Activated CD4-positive, alpha-beta T cell treated with anti-CD3 and anti-CD28 coated beads for 24 hours (primary cell): ENCODE data around the gene DERA.
"Not testable (repeated sequence)": the region's sequence is repeated elsewhere in the genome, so short reads cannot be mapped to it uniquely, and the experiment has no call there.

Experiments used
- DNase-seq, 2 donors: peaks; one replicate each; pipeline ENCODE4 v3.0.0-alpha.2; 2020; ENCODE audit warnings: low read depth in 2 of 2

The DERA gene

DNA sequence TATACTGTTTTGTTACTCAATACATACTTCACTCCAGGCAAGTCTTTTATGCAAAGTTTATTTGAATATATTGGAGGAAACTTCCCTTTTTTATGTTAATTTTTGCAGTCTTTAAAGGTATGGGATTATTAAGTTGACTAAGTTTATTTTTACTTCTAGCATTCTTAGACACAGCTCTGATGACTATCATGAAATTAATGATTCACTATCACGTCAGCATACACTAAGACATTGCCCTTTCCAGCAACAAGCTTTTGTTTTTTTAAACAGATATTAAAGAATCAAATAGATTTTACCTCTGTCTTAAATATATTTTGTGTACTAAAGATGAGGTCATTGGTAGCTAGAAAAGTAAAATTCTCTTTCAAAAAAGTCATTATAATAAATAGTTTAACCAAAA lies 52.1 kb downstream of the DERA start:
- DNase-seq: no peak

DNA sequence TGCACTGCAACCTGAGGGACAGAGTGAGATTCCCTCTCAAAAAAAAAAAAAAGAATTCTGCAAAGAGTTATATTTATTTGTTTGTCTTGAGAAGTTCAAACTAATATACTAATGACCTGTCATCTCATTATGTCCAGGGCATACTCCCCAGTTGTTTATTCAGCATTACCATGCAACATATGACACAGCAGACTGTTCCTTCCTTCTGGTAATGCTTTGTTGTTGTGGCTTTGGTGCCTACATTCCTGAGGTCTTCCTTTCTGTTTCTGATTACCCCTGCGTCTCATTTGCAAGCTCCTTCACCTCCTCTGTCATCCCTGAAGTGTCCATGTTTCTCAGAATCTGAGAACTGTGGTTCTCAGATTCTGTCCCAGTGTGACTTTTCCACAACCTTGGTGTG lies 55.3 kb downstream of the DERA start:
- DNase-seq: no peak

DNA sequence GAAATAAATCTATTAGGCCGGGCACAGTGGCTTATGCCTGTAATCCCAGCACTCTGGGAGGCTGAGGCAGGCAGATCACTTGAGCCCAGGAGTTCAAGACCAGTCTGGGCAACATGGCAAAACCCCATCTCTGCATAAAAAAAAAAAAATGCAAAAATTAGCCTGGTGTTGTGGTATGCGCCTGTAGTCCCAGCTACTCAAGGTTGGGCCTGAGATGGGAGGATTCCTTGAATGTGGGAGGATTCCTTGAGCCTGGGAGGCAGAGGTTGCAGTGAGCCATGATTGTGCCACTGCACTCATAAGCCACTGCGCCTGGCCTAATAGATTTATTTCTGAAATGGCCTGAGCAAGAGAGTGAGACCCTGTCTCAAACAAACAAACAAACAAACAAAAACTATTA lies 55.9 kb downstream of the DERA start:
- DNase-seq: not testable (repeated sequence)

DNA sequence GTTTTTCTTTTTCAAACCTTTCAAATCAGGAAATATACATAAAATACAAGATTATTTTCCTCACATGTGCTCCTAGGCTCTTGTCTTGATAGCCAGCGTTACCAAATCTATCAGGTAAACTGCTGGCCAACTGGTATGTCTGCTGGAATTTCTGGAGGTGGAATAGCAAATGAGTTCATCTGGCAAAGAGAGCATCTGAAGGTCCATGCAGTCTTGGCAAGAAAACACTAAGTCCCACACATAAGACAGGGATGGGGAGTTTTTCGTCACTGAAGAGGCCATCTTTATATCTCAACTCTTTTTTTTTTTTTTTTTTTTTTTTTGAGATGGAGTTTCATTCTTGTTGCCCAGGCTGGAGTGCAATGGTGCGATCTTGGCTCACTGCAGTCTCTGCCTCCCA lies 60.1 kb downstream of the DERA start:
- no peak for DNase-seq

DNA sequence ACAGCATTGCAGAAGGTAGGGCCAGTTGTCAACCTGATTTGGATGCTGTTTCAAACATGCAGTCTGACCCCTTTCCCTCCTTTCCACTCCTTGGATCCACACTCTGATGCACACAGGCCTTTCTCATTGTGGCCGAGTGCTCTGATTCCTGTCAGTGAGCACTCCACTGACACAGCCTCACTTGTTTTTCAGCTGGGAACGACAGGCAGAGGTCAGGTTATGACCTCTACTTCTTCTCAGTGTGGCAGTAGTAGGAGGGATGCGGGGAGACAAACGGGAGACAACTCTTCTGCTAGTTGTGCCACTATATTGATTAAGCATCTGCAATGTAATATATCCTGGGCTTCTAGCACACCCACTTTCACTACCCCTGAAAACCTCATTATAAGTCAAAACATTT lies 61.8 kb downstream of the DERA start:
- no peak for DNase-seq

DNA sequence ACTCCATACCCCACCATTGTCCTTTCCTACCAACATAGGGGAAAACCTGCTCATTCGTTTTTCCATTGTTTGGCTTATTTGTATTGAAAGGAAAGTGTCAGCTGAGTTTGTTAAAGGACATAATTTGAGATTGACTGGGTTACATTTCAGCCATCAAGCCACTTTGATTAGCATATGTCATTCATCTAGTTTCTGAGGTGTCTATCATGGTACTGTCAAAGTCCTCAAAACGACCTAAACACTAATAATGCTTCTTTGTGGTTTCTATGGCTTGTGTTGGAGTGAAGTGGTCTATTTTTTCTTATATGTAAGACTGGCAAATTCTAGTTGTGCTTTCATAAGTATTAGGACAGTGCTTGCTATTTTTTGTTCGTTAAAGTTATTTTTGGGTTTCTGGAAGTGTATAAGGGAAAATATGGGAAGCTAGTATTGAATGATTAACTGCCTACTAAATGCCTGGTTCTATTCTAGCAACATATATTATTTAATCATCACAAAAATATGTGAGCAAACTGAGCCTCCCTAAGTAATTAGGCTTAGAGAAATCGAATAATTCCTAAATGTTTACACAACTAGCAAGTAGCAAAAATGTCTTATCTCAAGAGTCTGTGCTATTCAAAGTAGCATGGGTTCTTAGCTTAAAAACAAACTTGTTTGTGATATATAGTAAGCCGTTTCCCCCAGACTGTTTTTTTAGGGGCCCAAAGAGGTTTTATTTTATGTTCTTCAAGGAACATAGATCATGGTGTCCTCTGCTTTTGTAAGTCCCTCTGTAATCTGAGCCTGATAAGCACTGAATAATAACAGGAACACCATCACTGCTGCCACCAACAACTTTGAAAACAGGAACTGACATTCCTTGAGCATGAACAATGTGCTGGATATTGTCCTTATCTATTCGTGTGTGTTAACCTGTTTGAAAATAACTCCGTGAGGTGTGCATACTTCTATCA lies 67.1 kb downstream of the DERA start:
- no peak for DNase-seq

DNA sequence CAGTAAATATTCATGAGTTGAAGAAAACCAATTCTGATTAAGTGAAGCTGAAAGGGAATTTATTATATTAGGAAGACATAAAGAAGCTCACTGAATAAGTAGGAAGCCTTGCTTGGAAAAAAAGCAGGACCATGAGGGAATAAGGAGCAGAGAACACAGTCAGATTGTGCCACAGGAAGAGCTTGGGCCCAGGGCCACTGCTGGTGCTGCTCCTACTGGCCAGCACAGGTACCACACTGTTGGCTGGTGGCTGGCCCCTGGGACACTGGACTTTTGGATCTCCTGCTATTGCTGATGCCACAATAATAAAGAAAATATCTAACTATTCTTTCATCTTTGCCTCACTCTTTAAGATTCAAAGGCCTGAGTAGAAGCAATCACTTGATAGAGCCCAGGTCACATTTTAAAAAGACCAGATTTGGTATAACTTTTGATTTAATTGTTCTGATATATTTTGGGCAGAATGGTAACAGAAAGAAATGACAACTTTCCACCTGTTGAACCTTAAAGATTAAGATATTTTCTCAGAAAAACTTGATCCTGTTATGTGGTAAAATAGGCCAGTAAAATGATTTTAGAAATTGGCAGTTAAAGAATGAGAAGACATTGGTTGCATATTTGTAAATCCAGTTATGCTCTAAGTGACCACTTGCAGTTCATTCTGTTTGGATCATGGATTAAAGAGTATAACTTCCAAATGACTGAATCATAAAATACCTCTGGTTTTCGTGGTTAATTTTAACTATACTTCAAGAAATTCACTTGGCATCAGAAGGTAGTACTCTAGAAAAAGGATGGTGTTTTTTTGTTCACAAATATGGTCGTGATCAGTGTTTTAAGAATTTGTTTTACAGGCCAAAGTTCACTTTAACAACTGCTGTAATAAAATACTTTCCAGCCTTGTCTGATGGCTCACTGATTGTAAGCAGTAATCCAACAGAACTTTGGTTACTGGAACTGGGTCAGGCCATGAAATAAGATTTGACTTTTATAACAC lies 68.3 kb downstream of the DERA start:
- no peak for DNase-seq

DNA sequence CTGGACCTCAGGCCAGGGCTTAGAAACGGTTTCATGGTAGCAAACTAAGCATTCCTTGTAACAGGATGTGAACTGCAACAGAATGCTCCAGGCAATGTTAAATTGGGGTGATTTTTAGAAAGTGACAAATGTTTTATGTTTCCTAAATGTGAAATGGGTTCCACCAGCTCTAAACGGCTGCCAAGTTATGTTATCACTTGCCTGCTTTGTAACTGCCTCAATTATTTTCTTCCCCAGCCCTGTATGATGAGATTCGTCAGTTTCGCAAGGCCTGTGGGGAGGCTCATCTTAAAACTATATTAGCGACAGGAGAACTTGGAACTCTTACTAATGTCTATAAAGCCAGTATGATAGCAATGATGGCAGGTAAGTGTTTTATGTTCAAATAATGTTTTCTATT lies 70.9 kb downstream of the DERA start:
- DNase-seq: no peak

DNA sequence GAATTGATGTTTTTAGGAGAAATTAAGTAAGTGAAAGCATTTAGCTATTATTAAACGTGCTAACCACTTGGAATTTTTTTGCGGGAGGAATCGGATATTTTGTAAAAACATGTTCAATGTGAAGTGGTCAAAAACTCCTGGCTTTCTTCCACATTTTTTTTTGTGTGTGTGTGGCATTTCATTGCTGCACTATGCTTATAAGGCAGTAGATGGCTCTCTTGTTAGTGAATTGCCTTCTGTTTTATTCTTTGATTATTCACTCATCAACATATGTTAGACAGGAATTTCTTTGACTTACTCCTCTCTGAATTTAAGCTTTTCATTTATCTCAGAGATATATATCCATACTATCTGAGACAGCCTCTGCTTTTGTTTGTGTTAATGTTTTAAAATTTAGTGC lies 71.3 kb downstream of the DERA start:
- DNase-seq: no peak

DNA sequence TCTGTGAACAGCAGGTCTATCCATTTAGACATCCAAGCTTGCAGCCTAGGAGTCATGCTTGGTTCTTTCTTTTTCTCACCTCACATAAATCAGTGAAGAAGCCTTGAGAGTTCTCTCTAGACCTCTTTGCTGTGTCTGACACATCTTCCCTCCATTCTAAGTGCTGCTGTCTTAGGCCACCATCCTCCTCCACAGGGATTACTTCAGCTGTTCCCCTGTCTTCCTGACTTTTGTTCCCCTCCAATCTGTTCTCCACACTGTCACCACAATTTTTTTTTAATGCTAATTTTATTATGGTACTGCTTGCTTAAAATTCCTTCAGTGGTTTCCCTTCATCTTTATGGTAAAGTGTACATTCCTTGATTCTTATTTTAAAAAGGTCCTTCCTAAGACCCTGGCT lies 71.8 kb downstream of the DERA start:
- no peak for DNase-seq

DNA sequence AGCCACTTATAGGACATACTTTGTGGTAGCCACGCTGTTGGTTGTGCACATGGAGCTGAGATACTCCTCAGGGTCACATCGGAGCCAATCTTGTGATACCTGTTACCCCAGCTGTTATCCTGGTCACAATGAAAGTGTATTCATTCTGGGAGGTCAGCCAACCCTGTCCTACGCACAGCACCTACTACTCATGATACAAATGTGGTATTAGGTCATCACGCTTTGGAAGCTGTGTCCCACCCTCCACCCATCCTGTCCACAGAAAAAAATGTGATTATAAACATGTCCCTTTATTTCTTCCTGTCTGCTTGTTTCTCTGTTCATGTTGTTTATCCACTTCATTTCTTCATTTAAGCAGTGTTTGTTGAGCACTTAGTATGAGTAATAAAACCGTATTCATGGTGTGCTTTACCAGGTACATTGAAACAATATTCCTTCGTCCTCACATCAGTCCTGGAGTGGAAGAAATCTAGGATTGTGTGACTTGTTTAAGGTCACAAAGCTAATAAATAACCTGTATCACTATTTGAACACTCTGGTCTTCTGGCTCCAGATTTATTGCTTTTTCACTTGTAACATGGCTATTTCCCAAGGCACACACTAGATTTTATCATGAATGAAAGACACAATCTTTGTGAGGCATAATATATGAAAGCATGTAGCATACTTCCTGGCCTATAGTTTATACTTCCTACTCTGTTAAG lies 73.1 kb downstream of the DERA start:
- DNase-seq: no peak

DNA sequence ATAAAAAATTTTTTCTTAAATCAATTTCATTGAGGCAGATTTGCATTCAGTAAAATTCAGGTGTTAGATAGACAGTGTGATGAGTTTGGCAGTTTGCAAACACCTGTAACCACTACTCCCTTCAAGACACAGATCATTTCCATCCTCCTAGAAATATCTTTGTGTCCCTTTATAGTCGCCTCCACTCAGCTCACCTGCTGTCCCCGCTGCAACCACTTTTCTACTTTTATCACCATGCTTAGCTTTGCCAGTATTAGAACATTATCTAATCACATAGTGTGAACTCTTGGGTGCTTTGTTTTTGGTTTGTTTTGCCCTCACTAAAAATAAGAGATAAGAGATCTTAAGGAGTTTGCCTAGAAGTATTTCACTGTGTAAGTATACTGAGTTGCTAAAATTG lies 73.8 kb downstream of the DERA start:
- no peak for DNase-seq

DNA sequence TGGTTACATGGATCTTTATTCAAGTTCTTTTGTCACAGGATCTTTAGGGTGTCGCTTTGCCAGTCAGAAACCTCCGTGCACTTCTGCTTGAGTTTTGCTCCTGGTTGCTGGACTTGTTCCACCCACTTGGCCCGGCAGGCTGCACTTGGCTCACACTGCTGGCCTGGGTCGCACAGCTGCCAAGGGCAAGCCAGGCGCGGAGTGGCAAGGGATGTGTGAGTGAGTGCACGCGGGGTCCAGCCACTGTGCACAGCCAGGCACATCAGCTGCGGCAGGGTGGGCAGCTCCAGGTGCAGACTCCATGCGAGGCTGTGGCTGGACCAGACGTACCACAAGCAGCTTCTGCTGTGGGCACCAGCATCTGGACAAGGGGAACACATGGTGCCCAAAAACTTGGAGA lies 76.6 kb downstream of the DERA start:
- no peak for DNase-seq

DNA sequence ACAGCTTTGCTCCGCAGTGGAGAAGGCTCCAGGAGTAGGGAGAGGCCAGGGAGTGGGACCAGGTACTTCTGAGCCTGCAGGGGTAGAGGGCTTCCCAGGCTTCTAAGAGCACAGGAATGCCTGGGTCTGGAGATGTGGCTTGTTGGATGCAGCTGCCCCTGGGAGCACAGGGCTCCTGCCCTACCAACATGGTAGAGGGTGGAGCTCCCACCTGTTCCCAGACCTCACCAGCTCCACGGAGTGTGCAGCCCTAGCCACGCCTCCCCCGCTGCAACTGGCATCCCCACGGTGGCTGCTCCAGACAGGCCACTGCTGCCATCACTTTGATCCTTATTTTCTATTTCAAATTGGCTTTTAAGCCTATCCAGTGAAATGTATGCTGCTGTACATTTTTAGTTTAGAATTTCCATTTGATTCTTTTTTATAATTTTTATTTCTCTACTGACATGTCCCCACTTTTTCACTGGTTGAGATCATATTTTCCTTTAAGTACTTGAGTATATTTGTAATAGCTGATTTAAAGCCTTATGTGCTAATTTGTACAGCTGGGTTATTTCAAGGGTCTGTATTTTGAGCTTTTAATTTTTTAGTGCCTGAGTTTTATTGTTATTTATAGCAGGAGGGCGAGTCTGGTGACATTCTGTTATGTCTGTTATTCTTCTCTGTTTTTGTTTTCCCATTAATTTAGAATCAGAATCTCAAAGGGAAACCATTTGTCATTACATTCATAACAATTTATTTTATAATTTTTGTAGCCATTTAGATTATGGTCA lies 78.0 kb downstream of the DERA start:
- DNase-seq: no peak

DNA sequence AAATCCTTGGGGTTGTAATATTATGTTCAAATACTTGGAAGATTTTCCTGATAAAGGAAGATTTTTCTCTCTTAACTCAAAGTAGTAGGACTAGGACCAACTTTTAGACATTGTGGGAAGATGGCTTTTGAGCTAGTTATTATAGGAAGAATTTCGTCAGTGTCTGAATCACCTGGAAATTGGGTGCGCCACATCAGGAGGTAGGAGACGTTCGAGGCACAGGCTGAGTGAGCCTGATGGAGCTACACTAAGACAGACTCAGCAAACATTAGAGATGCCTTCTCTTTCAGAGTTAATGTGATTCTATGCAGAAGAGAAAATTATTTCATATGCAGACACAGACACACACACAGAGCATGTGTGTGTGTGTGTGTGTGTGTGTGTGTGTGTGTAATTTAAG lies 84.7 kb downstream of the DERA start:
- no peak for DNase-seq

DNA sequence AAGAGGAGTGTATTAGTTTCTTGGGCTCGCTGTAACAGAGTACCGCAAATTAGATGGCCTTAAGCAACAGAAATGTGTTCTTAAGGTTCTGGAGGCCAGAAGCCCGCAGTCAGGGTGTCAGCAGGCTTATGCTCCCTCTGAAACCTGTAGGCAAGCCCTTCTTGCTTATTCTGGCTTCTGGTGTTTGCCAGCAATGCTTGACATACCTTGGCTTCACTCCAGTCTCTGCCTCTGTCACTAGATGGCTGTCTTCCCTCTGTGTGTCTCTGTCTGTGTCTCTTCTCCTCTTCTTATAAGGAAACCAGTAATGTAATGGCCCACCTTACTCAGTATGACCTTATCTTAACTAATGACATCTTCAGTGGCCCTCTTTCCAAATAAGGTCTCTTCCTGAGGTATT lies 85.1 kb downstream of the DERA start:
- DNase-seq: no peak

DNA sequence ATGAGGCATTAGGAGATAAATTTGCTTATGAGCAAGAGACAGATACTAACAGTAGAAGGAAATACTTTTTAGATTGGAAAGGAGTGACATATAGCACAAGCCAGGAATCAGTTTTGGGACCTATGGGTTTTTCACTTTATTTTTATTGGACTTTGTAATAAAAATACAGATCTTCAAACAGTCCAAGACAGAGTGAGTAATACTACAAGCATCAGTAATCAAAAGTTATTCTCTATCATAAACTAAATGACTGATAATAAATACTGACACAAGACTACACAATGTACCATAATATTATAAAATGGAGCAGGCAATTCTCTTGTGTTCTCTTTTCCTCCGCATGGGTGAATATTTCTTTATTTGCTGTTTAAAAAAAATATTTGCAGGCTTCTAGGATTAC lies 85.8 kb downstream of the DERA start:
- DNase-seq: no peak

DNA sequence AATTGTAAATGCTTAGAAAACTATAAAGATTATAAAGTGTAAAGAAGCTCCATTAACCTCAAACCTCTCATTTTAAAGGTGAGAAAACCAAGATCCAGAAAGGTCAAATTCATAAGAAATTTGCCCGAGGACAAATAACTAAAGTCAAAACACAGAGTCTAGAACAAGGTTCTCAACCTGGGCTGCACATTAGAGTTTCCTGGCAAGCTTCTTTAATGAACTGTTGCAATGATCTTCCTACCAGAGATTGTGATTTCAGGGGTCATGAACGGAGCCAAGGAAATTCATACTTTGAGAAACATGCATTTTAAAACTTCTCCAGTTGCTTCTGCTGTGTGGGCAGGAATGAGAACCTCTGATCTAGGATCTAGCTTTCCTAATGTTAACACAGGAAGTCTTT lies 86.8 kb downstream of the DERA start:
- no peak for DNase-seq

DNA sequence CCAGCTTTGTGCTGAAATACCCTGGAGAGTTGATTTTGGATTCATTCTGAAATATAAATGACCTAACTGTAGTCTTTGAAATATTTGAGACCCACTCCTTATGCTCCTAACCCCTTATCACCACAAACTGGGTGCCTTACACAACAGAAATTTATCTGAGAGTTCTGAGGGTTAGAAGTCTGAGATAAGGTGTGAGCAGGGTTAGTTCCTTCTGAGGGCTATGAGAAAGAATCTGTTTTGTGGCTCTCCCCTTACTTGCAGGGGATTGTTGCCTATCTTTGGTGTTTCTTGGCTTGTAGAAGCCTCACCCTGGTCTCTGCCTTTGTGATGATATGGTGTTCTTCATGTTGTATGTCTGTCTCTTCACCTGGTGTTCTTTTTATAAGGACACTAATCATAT lies 91.7 kb downstream of the DERA start:
- no peak for DNase-seq

DNA sequence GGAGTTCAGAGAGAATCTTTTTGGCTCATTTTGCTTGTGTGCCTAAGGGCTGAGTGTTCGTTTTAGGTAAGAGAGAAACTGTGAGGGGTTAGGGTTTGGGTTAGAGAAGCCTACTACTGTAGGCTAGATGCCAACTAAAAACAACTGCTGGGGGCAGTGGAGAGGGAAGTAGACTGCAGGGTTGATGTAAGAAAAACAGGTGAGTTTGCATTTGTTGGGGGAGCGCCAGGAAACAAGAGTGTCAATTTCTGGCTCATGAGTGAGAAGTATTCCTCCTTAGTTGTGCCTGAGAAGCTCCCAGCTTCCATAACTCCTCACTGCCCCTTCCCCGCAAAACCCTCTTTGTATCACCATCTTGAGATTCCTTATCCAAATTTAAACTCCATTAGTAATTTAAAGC lies 92.3 kb downstream of the DERA start:
- no peak for DNase-seq

DNA sequence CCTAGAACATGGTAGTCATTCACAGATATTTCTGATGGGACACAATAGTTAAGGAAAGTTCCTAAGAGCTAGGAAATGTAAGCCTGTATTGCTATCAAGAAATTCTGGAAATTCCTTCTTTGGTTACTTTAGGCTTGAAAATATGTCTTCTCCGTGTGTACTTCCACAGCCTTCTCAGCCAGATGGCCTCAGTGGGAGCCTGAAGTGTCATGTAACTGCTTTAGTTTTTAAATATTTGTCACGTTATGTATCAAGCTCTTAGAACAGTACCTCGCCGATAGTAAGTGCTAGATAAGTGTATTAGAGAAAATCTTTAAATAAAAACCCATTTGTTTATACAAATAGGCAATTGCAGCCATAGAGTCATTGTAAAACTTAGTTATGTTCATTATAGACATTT lies 95.6 kb downstream of the DERA start:
- DNase-seq: no peak
